WERI-Rb-1 (cell line): ENCODE measurements around the gene DAP.

Experiments
- DNase-seq: peaks from one replicate; pipeline ENCODE4 v3.0.0-alpha.2; 2020
- H3K27ac ChIP-seq: fragments of 250-450 bp; sonication (Bioruptor Pico); 2 replicates; pipeline ENCODE4 v1.5.1; 2020; ENCODE audit warnings: mild to moderate bottlenecking, moderate library complexity
- H3K27me3 ChIP-seq: fragments of 250-450 bp; sonication (Bioruptor Pico); 2 replicates; pipeline ENCODE4 v1.5.1; 2021; ENCODE audit warnings: mild to moderate bottlenecking, low read depth, moderate library complexity; ENCODE audit not compliant: insufficient read depth, severe bottlenecking
- H3K36me3 ChIP-seq: fragments of 250-450 bp; sonication (Bioruptor Pico); 2 replicates; pipeline ENCODE4 v1.5.1; 2020; ENCODE audit warnings: mild to moderate bottlenecking, moderate library complexity
- H3K4me3 ChIP-seq: 2 replicates; pipeline ENCODE4 v1.5.1; 2011; ENCODE audit warnings: low read depth, mild to moderate bottlenecking, control low read depth, low read length
- H3K9me3 ChIP-seq: fragments of 250-450 bp; sonication (Bioruptor Pico); 2 replicates; pipeline ENCODE4 v1.5.1; 2021; ENCODE audit warnings: mild to moderate bottlenecking, moderate library complexity; ENCODE audit not compliant: severe bottlenecking
- CTCF ChIP-seq: IDR thresholded peaks from 2 replicates; pipeline ENCODE4 v1.5.1; 2011; ENCODE audit warnings: low read depth, mild to moderate bottlenecking, control low read depth, inconsistent platforms, low read length

The DAP gene

GRCh38 chr5:10743526-10743925, 17.5 kb downstream of the DAP start:
- DNase-seq, result no peak
- Histone ChIP-seq H3K27ac (no peak overlapping the region), H3K9me3 (peaks cover 6% of the 10 kb centered on the region), H3K27me3 (no peaks in the 10 kb centered on the region), H3K4me3 (no peak overlapping the region), H3K36me3 (peaks cover 70% of the 10 kb centered on the region)
- no peak for TF ChIP-seq CTCF

- no peaks in the 10 kb centered on the region for H3K27me3 ChIP-seq
- no peak overlapping the region for H3K27ac ChIP-seq
- TF ChIP-seq CTCF, result peak; percentile 77
- peaks cover 58% of the 10 kb centered on the region for H3K36me3 ChIP-seq
- DNase-seq, result peak; percentile 37
- no peak overlapping the region for H3K4me3 ChIP-seq
- H3K9me3 ChIP-seq, result peaks cover 6% of the 10 kb centered on the region
These were observed 19.4 kb downstream of the DAP start for GRCh38 chr5:10741661-10742060.

GRCh38 chr5:10740384-10740783, 20.6 kb downstream of the DAP start:
- peaks cover 6% of the 10 kb centered on the region for H3K9me3 ChIP-seq
- H3K27me3 ChIP-seq, result no peaks in the 10 kb centered on the region
- peaks cover 47% of the 10 kb centered on the region for H3K36me3 ChIP-seq
- no peak overlapping the region for H3K27ac ChIP-seq
- TF ChIP-seq CTCF, result no peak
- no peak for DNase-seq
- no peak overlapping the region for H3K4me3 ChIP-seq

GRCh38 chr5:10737880-10738279, 23.2 kb downstream of the DAP start:
- Histone ChIP-seq H3K36me3 (peaks cover 34% of the 10 kb centered on the region), H3K27ac (no peak overlapping the region), H3K9me3 (peaks cover 4% of the 10 kb centered on the region), H3K27me3 (no peaks in the 10 kb centered on the region), H3K4me3 (no peak overlapping the region)
- no peak for TF ChIP-seq CTCF
- no peak for DNase-seq

- TF ChIP-seq CTCF, result no peak
- peaks cover 29% of the 10 kb centered on the region for H3K36me3 ChIP-seq
- H3K27ac ChIP-seq, result no peak overlapping the region
- no peaks in the 10 kb centered on the region for H3K27me3 ChIP-seq
- peaks cover 4% of the 10 kb centered on the region for H3K9me3 ChIP-seq
- DNase-seq, result no peak
- H3K4me3 ChIP-seq, result no peak overlapping the region
These were observed 24.2 kb downstream of the DAP start for GRCh38 chr5:10736808-10737207.

- no peak for TF ChIP-seq CTCF
- H3K9me3 ChIP-seq, result peaks cover 4% of the 10 kb centered on the region
- H3K27me3 ChIP-seq, result no peaks in the 10 kb centered on the region
- peaks cover 26% of the 10 kb centered on the region for H3K36me3 ChIP-seq
- H3K27ac ChIP-seq, result no peak overlapping the region
- no peak for DNase-seq
- no peak overlapping the region for H3K4me3 ChIP-seq
These were observed 24.7 kb downstream of the DAP start for GRCh38 chr5:10736354-10736753.
